ENCODE measurements around the gene AFAP1.

- TF ChIP-seq CTCF (IDR thresholded peaks at IDR 0.05) (no peak), POLR2A (IDR thresholded peaks at IDR 0.05) (no peak)
Measured at GRCh38 chr4:7885216-7886006, 54.2 kb downstream of the AFAP1 start.
